Neural cell (in vitro differentiated cells): ENCODE data around the gene SPPL3. TPM values are rescaled to one million over a fixed set of nuclear protein-coding genes. Genes with fewer than 3 reads are reported as not detected.
"Not testable (repeated sequence)": the region's sequence is repeated elsewhere in the genome, so short reads cannot be mapped to it uniquely, and the experiment has no call there.

Experiments used
- H2AFZ ChIP-seq: fragments of 200-600, 300-800 bp; sonication (generic), shearing (Covaris generic); 2 replicates; pipeline ENCODE4 v1.6.0; 2014; ENCODE audit warnings: low read depth, mild to moderate bottlenecking, antibody characterized with exemption, low read length, moderate library complexity
- H3F3A ChIP-seq: fragments of 200-600 bp; shearing (Covaris generic); 2 replicates; pipeline ENCODE4 v1.6.1; 2016; ENCODE audit warnings: mild to moderate bottlenecking, moderate library complexity, mixed read lengths, antibody characterized with exemption, low read length; ENCODE audit not compliant: insufficient read depth, poor library complexity, severe bottlenecking
- H3K27ac ChIP-seq: fragments of 200-600, 300-800 bp; sonication (generic), shearing (Covaris generic); 2 replicates; pipeline ENCODE4 v1.5.1; 2014; ENCODE audit warnings: mild to moderate bottlenecking, low read length, moderate library complexity
- H3K27me3 ChIP-seq: fragments of 300-800, 200-600 bp; sonication (generic), shearing (Covaris generic); 2 replicates; pipeline ENCODE4 v1.6.0; 2014; ENCODE audit warnings: mild to moderate bottlenecking, low read depth, low read length, moderate library complexity; ENCODE audit not compliant: insufficient read depth
- H3K36me3 ChIP-seq: fragments of 300-800, 200-600 bp; sonication (generic), shearing (Covaris generic); 2 replicates; pipeline ENCODE4 v1.5.1; 2014; ENCODE audit warnings: mild to moderate bottlenecking, antibody characterized with exemption, low read length, moderate library complexity; ENCODE audit not compliant: insufficient read depth
- H3K4me2 ChIP-seq: fragments of 300-800, 200-600 bp; sonication (generic), shearing (Covaris generic); 2 replicates; pipeline ENCODE4 v1.6.0; 2014; ENCODE audit warnings: mild to moderate bottlenecking, low read length
- H3K4me3 ChIP-seq: fragments of 300-800, 200-600 bp; sonication (generic), shearing (Covaris generic); 2 replicates; pipeline ENCODE4 v1.5.1; 2014; ENCODE audit warnings: mild to moderate bottlenecking, low read length, moderate library complexity
- H3K79me2 ChIP-seq: fragments of 200-600 bp; shearing (Covaris generic); replicated peaks from 2 replicates; pipeline ENCODE4 v1.6.0; 2014; ENCODE audit warnings: mild to moderate bottlenecking, low read length, moderate library complexity; ENCODE audit not compliant: insufficient read depth
- H3K9ac ChIP-seq: fragments of 300-800, 200-600 bp; sonication (generic), shearing (Covaris generic); 2 replicates; pipeline ENCODE4 v1.6.1; 2016; ENCODE audit warnings: mild to moderate bottlenecking, low read length, mixed read lengths
- H3K9me2 ChIP-seq: fragments of 200-600 bp; shearing (Covaris generic); 2 replicates; pipeline ENCODE4 v1.6.1; 2016; ENCODE audit warnings: mild to moderate bottlenecking, low read length, mixed read lengths; ENCODE audit not compliant: insufficient read depth
- H3K9me3 ChIP-seq: fragments of 200-600, 300-800 bp; sonication (generic), shearing (Covaris generic); 2 replicates; pipeline ENCODE4 v1.6.1; 2016; ENCODE audit warnings: mild to moderate bottlenecking, mixed run types, low read length, moderate library complexity, mixed read lengths
- H4K20me1 ChIP-seq: fragments of 200-600 bp; shearing (Covaris generic); 2 replicates; pipeline ENCODE4 v1.6.1; 2016; ENCODE audit warnings: mild to moderate bottlenecking, mixed run types; ENCODE audit not compliant: insufficient read depth
- CTCF ChIP-seq: fragments of 450-650 bp; IDR thresholded peaks from 2 replicates; pipeline ENCODE4 v1.5.1; 2014; ENCODE audit warnings: antibody characterized with exemption, mild to moderate bottlenecking, moderate library complexity; ENCODE audit not compliant: poor library complexity, severe bottlenecking
- EP300 ChIP-seq: fragments of 450-650 bp; conservative IDR thresholded peaks from 2 replicates; pipeline ENCODE4 v1.6.1; 2014; ENCODE audit warnings: antibody characterized with exemption, mild to moderate bottlenecking, moderate library complexity; ENCODE audit not compliant: poor library complexity, severe bottlenecking
- EZH2 ChIP-seq: fragments of 200-600, 300-800 bp; shearing (Covaris generic), sonication (generic); IDR thresholded peaks from 2 replicates; pipeline ENCODE4 v1.6.1; 2014; ENCODE audit warnings: antibody characterized with exemption, low read length, borderline replicate concordance, mild to moderate bottlenecking; ENCODE audit not compliant: insufficient read depth, poor library complexity, severe bottlenecking
- MXI1 ChIP-seq: fragments of 450-650 bp; conservative IDR thresholded peaks from 2 replicates; pipeline ENCODE4 v1.6.1; 2014; ENCODE audit warnings: antibody characterized with exemption, mild to moderate bottlenecking; ENCODE audit not compliant: poor library complexity, severe bottlenecking
- POLR2AphosphoS5 ChIP-seq: IDR thresholded peaks from 2 replicates; pipeline ENCODE4 v1.6.1; 2012
- RAD21 ChIP-seq: fragments of 450-650 bp; conservative IDR thresholded peaks from 2 replicates; pipeline ENCODE4 v1.6.1; 2014; ENCODE audit warnings: antibody characterized with exemption, mild to moderate bottlenecking, moderate library complexity
- SMC3 ChIP-seq: fragments of 450-650 bp; conservative IDR thresholded peaks from 2 replicates; pipeline ENCODE4 v1.6.1; 2014; ENCODE audit warnings: antibody characterized with exemption, mild to moderate bottlenecking, moderate library complexity; ENCODE audit not compliant: poor library complexity
- TAF1 ChIP-seq: IDR thresholded peaks from 2 replicates; pipeline ENCODE4 v1.6.1; 2012; ENCODE audit warnings: low read depth
- polyA plus RNA-seq: library from polyadenylated mRNA; depleted of rRNA; stranded (reverse); fragments of >200 nt; gene quantifications from 2 replicates; pipeline ENCODE4 v1.2.3, GENCODE V29; 2014
- TF ChIP-seq, protein P1 (sequence below): IDR thresholded peaks from 2 replicates; pipeline ENCODE4 v1.6.1; 2012; ENCODE audit warnings: borderline replicate concordance

The SPPL3 gene
- polyA plus RNA-seq, 1 donor from 2014 or later, result 21.3 TPM

- not testable (repeated sequence) for H3K4me2 ChIP-seq, H3K36me3 ChIP-seq, H3K9ac ChIP-seq, H3K27ac ChIP-seq, H2AFZ ChIP-seq, H4K20me1 ChIP-seq, H3K79me2 ChIP-seq, H3K9me3 ChIP-seq, H3K27me3 ChIP-seq, H3K9me2 ChIP-seq, H3K4me3 ChIP-seq, H3F3A ChIP-seq
These were observed 41.4 kb upstream of the SPPL3 start for GRCh38 chr12:120945516-120945915.

DNA sequence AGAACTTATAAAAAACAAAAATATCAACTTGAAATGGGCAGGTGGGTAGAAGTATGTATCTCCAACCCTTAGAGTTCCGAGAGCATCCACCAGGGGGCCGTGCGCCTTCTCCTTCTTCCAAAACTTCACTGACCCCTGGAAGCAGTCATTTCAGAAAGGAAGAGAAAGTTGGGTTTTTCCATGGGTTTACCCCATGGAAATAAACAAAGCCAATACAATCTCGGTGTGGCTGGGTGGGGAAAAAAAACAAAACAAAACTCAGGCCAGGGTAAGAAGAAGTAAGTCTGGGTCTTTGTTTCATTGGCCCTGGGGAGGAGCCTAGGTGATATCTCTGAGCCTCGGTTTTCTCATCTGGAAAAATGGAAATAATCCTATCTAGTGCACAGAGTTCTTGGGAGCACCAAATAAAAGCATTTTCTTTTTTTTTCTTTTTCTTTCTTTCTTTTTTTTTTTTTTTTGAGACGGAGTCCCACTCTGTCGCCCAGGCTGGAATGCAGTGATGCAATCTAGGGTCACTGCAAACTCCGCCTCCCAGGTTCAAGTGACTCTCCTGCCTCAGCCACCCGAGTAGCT lies 40.6 kb upstream of the SPPL3 start:
- Histone ChIP-seq H3K4me3 (no peak overlapping the region), H3K9me3 (no peaks in the 10 kb centered on the region), H3F3A (no peaks in the 10 kb centered on the region), H3K9ac (no peak overlapping the region), H3K79me2 (no peaks in the 10 kb centered on the region), H3K4me2 (no peak overlapping the region), H3K27me3 (no peaks in the 10 kb centered on the region), H2AFZ (no peak overlapping the region), H3K9me2 (no peaks in the 10 kb centered on the region), H3K27ac (no peak overlapping the region), H3K36me3 (no peaks in the 10 kb centered on the region), H4K20me1 (no peaks in the 10 kb centered on the region)
- TF ChIP-seq MXI1, result no peak
- no peak for TF ChIP-seq RAD21
- no peak for TF ChIP-seq EZH2
- no peak for TF ChIP-seq SMC3
- TF ChIP-seq, protein P1, sequence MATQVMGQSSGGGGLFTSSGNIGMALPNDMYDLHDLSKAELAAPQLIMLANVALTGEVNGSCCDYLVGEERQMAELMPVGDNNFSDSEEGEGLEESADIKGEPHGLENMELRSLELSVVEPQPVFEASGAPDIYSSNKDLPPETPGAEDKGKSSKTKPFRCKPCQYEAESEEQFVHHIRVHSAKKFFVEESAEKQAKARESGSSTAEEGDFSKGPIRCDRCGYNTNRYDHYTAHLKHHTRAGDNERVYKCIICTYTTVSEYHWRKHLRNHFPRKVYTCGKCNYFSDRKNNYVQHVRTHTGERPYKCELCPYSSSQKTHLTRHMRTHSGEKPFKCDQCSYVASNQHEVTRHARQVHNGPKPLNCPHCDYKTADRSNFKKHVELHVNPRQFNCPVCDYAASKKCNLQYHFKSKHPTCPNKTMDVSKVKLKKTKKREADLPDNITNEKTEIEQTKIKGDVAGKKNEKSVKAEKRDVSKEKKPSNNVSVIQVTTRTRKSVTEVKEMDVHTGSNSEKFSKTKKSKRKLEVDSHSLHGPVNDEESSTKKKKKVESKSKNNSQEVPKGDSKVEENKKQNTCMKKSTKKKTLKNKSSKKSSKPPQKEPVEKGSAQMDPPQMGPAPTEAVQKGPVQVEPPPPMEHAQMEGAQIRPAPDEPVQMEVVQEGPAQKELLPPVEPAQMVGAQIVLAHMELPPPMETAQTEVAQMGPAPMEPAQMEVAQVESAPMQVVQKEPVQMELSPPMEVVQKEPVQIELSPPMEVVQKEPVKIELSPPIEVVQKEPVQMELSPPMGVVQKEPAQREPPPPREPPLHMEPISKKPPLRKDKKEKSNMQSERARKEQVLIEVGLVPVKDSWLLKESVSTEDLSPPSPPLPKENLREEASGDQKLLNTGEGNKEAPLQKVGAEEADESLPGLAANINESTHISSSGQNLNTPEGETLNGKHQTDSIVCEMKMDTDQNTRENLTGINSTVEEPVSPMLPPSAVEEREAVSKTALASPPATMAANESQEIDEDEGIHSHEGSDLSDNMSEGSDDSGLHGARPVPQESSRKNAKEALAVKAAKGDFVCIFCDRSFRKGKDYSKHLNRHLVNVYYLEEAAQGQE, result no peak
- no peak for TF ChIP-seq EP300
- no peak for TF ChIP-seq CTCF
- no peak for TF ChIP-seq POLR2AphosphoS5
- TF ChIP-seq TAF1, result no peak

DNA sequence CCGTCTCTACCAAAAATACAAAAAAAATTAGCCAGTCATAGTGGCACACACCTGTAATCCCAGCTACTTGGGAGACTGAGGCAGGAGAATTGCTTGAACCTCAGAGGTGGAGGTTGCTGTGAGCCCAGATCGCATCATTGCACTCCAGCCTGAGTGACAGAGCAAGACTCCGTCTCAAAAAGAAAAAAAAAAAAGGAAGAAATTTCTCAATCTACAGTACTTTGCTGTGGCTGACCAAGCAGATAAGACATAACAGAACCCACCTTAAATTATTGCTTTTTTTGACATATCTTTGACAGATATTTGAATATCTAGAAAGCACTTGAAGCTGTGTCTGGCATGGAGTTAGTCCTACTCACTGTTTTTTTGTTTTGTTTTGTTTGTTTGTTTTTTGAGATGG lies 39.3 kb upstream of the SPPL3 start:
- no peak overlapping the region for H3K9ac ChIP-seq
- H3K9me2 ChIP-seq, result no peaks in the 10 kb centered on the region
- no peaks in the 10 kb centered on the region for H3K79me2 ChIP-seq
- H3K27me3 ChIP-seq, result no peaks in the 10 kb centered on the region
- no peak overlapping the region for H3K4me2 ChIP-seq
- no peaks in the 10 kb centered on the region for H4K20me1 ChIP-seq
- H3K36me3 ChIP-seq, result no peaks in the 10 kb centered on the region
- H3K27ac ChIP-seq, result no peak overlapping the region
- H3K9me3 ChIP-seq, result no peaks in the 10 kb centered on the region
- H2AFZ ChIP-seq, result no peak overlapping the region
- TF ChIP-seq, protein P1, result no peak
- TF ChIP-seq POLR2AphosphoS5, result no peak
- no peak for TF ChIP-seq EZH2
- no peak for TF ChIP-seq CTCF
- no peak for TF ChIP-seq TAF1
- TF ChIP-seq SMC3, result no peak
- no peak for TF ChIP-seq MXI1
- TF ChIP-seq RAD21, result no peak
- no peak for TF ChIP-seq EP300
- H3K4me3 ChIP-seq, result no peak overlapping the region
- H3F3A ChIP-seq, result no peaks in the 10 kb centered on the region
